GM19240 (cell line): ENCODE results near the gene FAH.
"Not testable (repeated sequence)": the region's sequence is repeated elsewhere in the genome, so short reads cannot be mapped to it uniquely, and the experiment has no call there.

ENCODE experiments used
- DNase-seq: peaks from one replicate; pipeline ENCODE4 v3.0.0; 2011; ENCODE audit warnings: low spot score; ENCODE audit not compliant: insufficient read length

FAH gene

DNA sequence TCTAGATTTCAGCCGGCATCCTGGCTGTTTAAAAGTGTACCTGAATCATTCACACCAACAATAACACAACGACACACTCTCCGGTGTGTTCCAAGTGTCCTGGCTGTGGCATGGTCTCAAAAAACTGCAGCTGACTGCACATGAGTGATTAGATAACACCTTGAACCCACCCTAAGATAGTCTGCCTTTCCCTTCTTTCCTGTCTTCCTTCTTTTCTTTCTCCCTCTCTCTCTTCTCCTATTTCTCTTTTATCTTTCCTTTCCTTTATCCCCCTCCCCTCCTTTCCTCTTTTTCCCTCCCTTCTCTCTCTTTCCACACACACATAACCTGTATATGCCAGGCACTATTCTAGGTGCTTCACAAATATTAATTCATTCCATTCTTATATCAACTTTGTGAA lies 1.2 kb upstream of the FAH start:
- DNase-seq, result no peak

DNA sequence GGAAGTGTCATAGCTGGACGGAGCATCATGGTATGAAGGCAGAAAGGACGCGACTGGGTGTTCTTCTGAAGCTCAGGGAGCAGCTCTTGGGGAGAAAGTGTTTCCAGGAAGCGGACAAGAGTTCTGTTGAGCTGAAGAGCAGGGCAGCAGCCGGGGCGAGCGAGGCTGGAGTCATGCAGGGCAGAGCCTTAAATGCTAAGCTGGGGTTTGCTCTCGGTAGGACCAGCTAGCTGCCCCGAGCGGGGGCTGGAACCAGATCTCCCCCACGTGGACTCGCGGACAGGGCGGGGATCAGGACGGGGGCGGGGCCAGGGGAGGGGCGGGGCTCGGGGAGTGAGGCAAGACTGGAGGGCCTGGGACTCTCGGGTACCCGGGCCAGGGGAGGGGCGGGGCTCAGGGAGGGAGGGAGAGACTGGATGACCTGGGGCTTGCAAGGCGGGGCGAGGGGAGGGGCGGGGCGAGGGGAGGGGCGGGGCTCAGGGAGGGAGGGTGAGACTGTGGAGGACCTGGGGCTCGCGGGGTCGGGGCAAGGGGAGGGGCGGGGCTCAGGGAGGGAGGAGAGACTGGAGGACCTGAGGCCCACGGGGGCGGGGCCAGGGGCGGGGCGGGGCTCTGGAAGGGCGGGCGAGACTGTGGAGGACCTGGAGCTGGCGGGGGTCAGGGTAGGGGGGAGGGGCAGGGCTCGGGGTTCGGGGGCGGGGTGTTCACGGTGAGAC lies 461 bp upstream of the FAH start:
- DNase-seq, result peak; percentile 81

DNA sequence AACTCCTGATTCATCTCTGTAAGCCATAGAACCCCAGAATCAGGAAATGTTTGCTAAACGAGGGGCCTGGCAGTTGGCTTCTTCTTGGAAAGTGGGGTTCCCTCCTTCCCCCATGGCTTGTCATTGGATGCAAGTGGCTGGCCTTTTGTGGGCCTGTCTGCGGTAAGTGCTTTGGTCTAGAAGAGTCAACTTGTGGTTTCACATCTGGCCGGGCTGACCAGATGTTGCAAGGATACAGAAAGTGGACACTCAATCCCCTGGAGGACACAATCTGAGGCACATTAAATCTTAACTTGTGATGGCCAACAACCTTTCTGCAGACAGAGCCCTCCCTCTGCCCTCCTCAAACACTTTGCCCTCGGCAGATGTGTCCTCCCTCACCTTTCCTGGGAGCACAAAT lies 1.1 kb downstream of the FAH start:
- no peak for DNase-seq

DNA sequence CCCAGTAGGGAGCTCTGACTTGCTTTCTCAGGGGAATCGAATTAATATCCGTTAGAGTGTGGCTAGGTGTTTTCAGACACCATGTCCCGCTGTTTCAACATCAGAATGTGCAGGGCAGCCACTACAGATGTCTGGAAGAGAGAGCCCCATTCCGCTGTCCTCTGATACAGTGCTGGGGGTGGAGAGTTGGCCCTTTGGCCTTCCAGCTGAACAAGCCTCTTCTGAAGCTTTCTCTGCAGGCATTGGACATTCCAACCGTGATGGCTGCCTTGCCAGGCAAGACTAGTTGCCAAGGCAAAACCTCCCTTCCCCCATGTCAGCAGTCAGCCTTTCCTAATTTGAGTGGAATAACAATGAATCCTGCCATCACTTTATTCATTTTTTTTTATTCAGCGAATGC lies 1.5 kb downstream of the FAH start:
- DNase-seq, result no peak

DNA sequence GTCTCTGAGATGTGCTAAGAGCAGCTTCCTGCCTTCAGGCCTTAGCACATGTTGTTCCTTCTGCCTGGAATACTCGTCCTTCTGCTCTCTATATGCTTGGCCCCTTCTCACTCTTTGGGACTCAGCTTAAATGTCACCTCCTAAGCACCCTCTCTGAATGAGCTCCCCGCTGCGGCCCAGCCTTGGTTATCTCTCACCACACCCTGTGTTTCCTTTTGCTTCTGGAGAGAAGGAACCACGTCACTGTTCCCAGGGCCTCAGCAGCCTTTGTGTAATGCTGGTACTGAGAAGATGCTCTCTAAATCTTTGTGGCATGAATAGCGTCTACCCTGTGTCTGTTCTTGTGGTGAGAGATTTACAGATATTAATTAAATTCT lies 2.2 kb downstream of the FAH start:
- no peak for DNase-seq

DNA sequence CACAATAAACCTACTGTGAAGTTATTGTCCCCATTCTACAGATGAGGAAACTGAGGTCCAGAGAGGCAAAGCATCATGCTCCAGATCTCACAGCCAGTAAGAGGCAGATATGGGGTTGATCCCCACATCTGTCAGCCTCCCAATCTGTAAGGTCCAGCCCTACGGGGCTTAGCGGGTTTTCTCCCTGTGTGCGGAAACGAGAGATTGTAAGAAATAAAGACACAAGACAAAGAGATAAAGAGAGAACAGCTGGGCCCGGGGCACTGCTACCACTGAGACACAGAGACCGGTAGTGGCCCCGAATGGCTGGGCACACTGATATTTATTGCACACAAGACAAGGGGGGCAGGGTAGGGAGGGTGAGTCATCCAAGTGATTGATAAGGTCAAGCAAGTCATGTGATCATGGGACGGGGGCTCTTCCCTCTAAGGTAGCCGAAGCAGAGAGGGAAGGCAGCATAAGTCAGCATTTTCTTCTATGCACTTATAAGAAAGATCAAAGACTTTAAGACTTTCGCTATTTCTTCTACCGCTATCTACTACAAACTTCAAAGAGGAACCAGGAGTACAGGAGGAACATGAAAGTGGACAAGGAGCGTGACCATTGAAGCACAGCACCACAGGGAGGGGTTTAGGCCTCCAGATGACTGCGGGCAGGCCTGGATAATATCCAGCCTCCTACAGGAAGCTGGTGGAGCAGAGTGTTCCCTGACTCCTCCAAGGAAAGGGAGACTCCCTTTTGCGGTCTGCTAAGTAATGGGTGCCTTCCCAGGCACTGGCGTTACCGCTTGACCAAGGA lies 2.8 kb downstream of the FAH start:
- not testable (repeated sequence) for DNase-seq

DNA sequence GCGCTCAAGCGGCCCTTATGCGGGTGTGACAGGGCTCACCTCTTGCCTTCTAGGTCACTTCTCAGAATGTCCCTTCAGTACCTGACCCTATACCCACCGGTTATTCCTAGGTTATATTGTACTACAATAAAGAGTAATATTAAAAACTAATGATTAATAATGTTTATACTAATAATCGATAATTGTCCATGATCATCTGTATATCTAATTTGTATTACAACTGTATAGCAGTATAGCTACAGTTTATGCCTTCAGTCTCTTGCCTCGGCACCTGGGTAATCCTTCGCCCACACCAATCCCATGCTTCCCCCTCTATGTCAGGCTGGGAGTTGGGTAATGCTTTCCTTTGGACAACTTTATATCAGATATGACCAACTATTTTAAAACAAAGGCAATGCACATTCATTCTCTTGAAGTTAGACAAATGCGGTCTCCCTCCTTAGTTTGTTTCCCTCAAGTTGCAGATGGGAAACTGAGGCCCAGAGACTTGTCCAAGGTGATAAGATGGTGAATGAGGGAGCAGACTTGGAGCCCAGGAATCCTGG lies 3.4 kb downstream of the FAH start:
- DNase-seq, result no peak

DNA sequence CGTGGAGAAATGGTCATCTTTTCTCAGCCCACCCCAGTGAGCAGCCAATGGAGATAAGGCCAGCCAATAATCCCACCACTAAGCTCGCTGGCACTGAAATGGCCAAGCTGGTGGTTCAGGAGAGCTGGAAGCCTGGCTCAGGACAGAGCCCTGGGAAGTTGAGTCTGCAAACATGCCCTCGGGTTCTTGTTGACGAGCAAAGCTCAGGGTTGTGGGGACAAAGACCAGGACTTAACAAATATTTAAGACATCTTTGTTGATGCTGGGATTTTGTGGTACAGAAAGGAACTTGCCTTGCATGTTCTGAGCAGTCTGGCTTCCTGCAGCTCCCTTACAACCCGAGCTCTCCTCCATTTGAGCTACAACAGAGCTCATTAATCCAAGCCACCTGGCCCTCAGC lies 4.4 kb downstream of the FAH start:
- no peak for DNase-seq

DNA sequence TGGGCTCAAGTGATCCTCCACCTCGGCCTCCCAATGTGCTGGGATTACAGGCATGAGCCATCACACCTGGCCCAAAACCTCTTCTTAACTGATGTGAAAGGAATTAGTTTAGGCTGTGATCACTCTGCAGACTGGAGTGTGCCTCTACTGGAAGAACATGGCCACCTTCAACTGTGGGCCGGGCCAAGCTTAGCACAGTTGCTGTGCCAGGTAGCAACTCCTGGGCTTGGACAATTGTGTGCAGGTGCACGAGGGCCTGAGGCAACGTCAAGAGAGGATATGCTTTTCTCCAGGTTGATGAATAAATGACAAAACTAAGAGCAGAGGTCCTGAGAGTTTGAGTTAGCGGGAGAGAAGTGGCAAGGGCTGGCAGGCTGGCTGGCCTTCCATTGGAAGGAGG lies 6.5 kb downstream of the FAH start:
- no peak for DNase-seq

DNA sequence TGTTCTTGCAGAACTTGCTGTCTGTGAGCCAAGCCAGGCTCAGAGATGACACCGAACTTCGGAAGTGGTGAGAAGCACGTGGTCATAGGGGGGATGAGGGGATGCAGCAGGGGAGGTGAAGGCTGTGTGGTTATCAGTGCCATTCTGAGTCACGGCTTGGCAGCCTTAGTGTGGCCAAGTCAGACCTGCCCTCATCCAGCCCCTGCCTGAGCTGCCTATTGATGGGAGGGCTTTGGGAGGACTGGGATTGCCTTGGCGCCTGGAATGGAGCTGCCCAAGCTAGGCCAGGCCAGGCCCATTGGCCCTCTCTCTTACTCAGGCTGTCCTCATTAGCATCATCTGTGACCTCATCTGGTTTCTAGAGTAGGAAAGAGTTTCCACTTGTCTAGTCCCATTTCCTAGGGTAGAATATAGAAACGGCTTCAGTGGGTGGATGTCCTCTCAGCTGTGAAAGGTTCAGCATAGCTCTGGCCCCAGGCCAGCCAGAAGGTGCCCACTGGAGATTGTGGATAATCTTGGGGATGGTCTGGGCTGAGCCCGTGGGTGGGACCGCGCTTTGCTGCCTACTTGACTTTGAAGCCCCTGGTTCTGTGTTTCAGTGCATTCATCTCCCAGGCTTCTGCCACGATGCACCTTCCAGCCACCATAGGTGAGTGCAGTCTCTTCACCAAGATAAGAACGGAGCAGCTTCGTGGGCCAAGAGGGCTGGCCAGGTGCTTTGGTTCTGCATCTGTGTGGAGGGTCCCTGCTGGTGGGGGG lies 7.2 kb downstream of the FAH start:
- DNase-seq, result no peak

DNA sequence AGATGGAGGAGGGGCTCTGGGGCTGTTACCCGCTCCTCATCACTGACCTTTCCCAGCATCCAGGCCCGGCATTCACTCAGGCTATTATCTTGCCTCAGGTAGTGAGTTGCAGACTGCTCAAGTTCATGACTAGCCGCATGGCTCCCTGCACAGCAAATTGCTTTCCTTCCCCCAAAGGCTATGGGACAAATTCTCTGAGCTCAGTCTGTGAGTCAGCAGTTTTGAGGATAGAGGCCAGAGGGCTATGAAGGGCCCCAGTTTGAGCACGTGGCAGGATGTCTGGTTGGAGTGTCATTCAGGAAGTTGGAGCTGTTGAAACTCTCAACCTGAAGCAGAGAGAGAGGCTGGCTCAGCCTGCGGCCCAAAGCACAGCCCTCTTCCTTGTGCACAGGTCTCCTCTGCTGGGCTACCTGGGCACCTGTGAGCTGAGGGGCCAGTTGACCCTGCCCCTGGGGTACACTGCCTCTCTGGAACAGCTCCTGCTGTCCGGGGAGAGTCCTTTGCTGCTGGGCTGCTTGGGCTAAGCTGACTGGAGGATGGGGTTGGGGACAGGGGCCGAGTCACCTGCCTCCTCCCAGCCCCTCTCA lies 7.9 kb downstream of the FAH start:
- DNase-seq, result no peak

DNA sequence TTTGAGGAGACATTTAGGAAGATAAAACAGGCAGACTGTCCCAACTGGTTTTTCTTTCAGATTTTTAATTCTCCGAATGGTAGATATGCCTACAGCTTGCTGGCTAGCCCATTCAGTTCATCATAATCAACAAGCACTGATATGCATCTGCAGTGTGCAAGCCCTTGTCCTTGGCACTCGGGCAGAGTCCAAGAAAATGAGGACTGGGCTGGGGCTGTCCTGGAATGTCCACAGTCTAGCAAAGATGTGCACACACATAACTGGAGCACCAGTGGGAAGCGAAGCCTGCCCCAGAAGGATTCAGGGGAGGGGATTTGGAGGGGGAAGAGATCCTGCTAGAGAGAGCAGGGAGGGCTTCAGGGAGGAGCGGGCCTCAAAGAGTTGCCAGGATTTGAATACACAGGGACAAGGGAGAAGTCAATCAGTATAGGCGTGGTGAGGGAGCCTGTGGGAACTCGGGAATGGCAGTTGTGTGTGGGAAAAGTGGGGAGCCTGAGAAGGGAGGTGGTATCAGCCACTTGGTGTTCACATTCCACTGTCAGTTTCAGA lies 8.7 kb downstream of the FAH start:
- DNase-seq, result no peak

DNA sequence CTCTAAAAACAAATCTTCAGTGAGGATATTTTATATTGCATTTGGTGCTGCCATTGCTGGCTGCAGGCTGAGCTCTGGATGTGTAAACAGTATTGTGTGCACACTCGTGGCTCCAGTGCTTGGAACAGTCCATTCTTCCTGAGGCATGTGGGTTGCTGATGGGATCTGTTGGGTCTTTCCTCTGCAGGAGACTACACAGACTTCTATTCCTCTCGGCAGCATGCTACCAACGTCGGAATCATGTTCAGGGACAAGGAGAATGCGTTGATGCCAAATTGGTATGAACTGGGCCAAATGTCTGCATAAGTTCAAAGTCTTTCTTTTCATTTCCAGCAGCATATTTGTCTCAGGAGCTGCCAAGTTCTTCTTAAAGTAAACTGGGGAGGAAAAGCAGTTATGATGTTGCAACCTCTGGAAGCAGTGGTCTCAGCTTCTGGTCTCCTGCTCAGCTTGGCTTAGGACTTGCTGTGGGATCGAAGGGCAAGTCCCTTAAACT lies 9.3 kb downstream of the FAH start:
- DNase-seq, result no peak

DNA sequence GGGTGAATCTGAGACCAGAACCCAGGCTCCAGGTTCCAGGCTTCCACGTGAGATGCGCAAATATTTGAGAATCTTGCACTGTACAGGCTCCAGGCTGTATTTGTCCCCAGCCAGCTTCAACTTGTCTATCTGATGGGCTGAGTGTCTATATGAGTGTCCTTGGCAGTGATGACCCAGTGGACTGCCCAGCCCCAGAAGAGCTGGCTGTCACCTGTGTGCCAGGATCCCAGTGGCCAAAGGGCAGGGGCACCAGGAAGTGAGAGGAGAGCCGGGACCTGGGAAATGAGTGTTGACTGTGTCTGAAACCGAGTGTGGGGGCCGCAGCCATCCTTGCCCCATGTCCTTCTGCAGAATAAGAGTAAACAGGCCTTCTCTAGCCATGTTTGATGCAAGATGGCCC lies 10.4 kb downstream of the FAH start:
- DNase-seq, result no peak

DNA sequence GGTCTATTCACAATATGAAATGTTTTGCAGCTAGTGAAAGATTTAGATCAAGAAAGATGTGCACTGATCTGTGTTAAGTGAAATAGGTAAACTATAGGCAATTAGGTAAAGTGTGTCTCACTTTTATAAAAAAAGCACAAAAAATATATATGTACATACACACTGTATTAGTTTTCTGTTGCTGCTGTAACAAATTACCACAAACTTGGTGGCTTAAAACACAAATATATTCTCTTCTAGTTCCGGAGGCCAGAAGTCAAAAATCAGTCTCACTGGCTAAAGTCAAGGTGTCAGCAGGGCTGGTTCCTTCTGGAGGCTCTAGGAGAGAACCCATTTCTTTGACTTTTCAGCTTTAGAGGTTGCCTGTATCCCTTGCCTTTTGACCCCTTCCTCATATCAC lies 11.1 kb downstream of the FAH start:
- no peak for DNase-seq

DNA sequence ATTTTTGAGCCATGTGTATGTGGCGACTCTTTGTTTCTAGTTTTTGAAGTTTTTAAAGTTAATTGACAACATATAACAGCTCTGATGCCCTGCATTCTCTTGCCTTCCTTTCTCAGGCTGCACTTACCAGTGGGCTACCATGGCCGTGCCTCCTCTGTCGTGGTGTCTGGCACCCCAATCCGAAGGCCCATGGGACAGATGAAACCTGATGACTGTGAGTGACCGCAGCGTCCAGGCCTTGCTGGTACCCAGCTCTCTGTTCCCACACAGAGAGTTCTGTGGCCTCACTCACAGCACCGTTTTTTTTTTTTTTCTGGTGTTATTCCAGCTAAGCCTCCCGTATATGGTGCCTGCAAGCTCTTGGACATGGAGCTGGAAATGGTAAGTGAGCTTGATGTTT lies 15.1 kb downstream of the FAH start:
- DNase-seq, result no peak

DNA sequence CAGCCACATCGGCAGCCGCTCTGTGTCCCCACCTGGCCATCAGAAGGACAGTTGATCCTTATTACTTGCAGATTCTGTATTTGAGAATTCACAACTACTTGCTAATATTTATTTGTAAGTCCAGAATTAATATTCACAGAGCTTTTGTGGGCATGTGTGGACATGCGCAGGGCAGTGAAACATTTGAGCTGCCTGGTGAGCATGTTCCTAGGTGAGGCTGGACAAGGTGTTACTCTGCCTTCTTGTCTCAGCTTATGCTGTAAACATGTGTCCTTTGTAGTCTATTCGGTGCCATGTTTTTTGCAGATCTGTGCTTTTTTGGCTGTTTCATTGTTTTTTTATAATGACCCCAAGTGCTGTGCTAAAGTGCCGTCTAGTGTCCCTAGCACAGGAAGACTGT lies 15.6 kb downstream of the FAH start:
- no peak for DNase-seq

DNA sequence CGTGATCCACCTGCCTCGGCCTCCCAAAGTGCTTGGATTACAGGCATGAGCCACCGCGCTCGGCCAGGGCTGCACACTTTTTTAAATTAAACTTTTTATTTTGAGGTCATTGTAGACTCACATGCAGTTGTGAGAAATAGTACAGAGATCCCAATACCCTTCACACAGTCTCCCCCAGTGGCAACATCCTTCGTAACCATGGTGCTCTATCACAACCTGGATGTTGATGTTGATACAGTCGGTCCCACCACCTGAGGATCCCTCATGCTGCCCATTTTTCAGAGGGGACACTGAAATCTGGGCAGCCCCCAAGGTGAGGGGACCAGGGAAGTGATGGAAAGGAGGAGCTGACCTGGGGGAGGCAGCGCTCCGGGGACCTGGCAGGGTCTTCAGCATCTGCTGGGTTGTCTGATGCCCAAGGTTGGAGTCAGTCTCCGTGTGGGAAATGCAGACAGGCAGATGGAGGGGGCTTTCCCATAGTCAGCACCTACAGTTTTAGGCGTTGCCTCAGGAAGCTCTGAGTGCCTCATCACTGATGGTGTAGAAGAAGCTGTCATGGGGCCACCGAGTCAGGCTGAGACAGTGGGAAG lies 17.1 kb downstream of the FAH start:
- DNase-seq, result no peak

DNA sequence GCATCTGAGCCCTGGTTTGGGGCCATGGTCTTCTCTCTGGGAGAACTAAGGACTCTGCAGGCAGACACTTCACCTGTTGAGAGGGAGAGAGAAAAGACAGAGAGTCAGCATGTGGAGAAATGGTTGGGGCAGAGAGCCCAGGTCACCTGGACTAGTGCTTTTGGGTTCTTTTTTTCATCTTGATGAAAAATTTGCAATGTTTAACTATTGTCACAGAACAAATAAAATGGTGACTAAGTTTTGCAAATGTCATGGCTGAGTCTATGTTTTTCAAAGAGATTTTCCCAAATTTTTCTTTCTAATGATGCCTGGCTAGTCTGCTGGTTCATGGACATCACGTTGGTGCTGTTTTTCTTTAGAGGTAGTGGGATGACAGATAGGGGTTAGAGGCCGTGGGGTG lies 17.8 kb downstream of the FAH start:
- DNase-seq, result no peak

DNA sequence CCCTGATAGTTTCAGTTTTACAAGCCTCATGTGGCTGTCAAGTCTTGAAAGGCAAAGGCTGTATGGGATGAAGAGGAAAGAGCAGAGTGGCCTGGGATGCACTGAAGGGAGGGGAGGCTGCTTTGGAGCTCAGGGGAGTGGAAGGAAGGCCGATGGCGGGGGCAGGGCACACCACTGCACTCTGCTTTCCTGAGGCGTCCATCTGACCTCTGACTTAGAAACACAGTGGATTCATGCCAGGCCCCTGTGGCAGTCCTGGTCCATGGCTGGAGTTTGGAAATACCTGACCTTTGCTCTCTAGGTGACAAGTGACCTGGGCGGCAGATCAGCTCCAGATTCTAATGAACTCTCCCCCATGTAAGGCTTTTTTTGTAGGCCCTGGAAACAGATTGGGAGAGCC lies 19.0 kb downstream of the FAH start:
- DNase-seq, result no peak

DNA sequence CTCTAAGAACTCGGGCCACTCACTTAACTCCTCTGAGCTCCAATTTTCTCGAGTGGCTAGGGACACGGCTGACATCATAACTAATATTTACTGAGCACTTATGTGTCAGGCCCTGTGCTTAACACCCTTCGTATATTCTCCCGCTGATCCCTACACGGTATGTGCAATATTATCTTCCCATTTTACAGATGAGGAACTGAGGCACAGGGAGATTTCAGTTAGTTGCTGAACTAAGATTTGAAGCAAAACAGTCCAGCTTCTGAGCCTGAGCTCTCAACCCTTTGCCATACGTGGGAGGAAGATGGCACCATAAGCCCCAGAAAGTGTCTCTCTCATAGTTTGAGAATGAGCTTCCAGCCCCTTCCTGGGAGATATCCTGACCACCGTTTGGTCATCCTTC lies 19.6 kb downstream of the FAH start:
- no peak for DNase-seq
